ENCODE data around the gene RALY.
A peak's percentile ranks its signal among the peaks of the same experiment; 100 is the strongest.

Gene RALY

DNA sequence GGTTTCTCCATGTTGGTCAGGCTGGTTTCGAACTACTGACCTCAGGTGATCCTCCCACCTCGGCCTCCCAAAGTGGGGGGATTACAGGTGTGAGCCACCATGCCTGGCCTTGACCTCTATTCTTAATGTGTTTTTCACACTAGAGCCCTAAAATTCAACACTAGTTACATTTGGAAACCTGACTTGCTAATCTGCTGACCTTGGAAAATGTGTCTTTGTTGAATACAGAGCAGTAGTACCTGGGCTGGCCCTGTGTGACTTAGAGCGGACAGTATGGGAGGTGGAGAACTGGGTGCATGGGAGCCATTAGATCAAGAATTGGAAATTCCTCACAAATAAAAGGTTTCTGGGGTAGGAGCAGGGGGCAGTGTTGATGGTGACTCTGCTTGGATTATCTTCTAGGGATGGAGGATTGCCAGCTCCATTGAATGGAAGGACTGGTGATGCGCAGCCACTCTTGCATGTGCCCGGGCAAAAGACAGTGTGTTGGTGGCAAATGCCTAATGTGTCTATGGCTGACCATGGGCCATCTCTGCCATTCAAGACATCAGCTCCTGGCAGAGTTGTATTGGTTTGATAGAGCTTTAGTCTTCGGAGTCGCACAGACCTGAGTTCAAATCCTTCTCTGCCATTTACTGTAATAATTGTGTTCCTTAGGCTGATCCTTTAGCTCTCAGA, 53.4 kb downstream of the RALY start:
- DNase-seq (ENCODE audit: low read depth in 2 of 2), result no peak

DNA sequence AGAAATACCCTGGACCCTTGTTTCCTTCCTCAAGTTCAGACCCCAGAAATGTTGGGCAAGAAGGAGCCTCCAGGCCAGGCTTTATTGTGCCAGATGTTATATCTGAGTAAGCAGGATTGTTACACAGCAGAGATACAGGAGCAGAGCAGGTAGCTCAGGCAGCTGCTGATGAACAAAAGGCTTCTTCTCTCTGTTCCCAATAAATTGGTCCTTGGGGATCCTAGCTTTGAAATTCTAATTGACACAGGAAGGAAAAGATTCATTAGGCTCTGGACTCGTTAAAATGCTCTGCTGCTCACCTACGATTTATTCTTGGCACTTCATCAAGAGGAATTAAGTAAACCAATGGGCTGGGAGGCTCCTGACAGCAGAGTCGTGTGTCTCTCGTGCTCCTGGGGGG, 54.2 kb downstream of the RALY start:
- DNase-seq (ENCODE audit: low read depth in 2 of 2), result no peak

- DNase-seq (ENCODE audit: low read depth in 2 of 2), result no peak
Measured at GRCh38 chr20:34049389-34049788, 55.7 kb downstream of the RALY start.

GRCh38 chr20:34049897-34050695, 56.4 kb downstream of the RALY start:
- DNase-seq (ENCODE audit: low read depth in 2 of 2), result no peak

GRCh38 chr20:34052414-34052813, 58.7 kb downstream of the RALY start:
- DNase-seq (ENCODE audit: low read depth in 2 of 2), result no peak

- no peak for DNase-seq (ENCODE audit: low read depth in 2 of 2)
Measured at GRCh38 chr20:34055290-34055689, 61.6 kb downstream of the RALY start.

- no peak for DNase-seq (ENCODE audit: low read depth in 2 of 2)
Measured at GRCh38 chr20:34058831-34059230, 65.1 kb downstream of the RALY start.

DNA sequence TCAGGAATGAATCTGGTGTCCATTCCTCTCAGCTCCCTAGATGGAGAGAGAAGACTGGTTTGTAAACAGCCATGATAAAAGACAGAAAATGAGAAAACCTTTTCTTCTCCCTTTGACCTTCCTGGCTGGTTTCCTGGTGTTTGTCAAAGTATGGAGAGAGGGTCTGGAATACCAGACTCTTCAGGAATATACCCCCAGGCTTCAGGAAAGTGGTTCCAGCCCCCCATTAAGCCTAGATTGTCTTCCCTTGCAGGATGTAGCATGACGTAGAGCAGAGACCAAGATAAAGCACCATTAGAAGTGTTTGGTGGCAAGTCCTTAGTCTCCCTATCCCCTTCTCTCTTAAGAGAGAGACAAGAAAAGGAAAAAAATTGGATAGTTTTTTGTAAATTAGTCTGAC, 67.3 kb downstream of the RALY start:
- no peak for DNase-seq (ENCODE audit: low read depth in 2 of 2)

DNA sequence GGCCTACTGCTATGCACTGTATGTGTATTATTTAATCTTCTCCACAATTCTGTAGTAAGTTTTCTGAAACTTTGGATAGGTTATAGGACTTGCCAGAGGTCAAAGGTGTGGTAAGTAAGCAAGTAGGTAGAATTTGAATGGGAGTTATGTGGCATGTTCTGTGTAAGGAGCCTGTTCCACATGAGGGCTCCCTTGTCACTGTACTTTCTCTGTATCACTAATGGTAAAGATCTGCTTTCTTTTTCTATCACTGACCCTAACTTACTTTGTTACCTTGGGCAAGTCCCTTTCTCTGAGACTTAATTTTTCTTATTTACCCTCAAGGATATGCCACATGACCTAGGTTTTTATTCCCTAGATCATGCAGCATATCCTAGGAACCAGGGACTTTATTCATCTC, 68.0 kb downstream of the RALY start:
- no peak for DNase-seq (ENCODE audit: low read depth in 2 of 2)

DNA sequence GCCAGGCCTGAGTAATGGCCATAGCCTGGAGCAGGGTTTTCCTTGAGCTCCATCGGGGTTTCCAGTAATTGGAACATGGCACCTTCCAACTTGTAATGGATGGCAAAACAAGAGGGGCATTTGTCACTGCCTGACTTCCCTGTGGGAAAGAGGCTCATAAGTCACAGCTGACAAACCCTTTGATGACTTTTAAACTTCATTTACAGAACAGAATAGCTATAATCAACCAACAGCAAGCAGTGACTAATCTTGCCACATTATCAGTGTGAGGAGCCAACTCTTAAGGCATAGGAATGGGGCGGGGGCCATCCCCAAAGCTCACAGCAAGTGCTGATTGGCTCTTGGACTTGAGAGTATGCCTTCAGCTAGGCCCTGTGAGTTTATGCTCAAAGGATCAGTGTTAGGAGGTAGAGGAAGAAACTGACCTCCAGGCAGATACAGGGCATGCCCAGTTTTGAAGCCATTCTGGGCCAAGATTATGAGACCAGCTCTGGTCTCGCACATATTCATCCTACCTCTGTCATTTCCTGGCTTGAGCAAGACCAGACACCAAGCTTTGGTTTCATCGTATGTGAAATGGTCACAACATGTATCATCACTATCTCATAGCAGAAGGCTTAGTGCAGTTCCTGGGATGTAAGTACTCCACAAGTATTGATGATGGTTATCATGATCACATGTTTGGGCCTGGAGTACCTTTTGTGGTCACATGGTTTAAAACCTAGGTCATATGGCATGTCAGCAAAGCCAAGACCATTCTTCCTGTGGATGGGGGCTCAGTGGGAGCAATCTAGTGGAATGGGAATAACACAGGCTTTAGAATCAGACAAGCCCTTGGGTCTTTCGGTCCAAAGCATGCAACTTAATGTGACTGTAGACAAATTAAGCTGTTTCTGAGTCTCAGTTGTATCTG, 69.1 kb downstream of the RALY start:
- DNase-seq (ENCODE audit: low read depth in 2 of 2), result no peak

DNA sequence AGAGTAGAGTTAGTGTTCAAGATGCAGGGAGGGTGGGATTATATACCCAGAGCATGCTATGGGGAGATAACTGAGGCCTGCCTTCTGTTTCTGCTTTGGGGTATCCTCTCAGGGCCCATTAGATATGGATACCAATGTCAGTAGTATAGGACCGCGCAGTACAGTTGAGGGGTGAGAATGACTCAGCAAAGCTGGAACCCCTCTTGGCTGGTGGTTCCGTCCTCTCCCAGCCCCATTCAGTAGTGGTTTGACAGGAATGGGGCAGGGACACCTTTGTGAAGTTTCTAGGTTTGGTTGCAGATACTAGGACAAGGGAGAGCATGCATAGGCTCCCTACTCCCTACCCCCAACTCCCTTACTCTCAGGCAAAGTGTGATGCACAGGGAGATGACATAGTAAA, 70.6 kb downstream of the RALY start:
- DNase-seq (ENCODE audit: low read depth in 2 of 2), result no peak

- no peak for DNase-seq (ENCODE audit: low read depth in 2 of 2)
Measured at GRCh38 chr20:34065260-34065659, 71.5 kb downstream of the RALY start.

DNA sequence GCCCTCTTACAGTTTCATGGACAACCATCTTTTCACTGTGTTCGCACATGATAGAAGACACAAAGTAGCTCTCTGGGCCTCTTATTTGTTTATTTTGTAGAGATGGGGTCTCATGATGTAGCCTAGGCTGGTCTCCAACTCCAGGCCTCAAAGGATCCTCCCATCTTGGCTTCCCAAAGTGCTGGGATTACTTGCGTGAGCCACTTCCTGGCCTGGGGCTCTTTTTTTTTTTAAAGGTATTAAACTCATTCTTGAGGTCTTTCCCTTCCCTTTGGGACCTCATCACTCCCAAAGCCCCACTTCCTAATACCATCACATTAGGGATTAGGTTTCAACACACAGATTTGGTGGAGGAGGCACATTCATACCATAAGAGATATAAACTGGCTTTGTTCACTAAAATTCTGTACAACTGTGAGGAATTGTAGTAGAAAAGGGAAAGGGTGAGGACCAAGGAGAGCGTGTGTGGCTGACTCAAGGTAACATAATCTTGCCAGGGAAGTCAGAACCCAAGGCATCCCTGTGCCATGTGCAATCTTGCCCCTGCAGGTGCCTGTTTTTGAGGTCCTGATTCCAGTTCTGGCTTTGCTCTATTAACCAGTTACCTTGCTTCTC, 72.9 kb downstream of the RALY start:
- DNase-seq (ENCODE audit: low read depth in 2 of 2), result no peak

- DNase-seq (ENCODE audit: low read depth in 2 of 2), result no peak
Measured at GRCh38 chr20:34068001-34068400, 74.3 kb downstream of the RALY start.

DNA sequence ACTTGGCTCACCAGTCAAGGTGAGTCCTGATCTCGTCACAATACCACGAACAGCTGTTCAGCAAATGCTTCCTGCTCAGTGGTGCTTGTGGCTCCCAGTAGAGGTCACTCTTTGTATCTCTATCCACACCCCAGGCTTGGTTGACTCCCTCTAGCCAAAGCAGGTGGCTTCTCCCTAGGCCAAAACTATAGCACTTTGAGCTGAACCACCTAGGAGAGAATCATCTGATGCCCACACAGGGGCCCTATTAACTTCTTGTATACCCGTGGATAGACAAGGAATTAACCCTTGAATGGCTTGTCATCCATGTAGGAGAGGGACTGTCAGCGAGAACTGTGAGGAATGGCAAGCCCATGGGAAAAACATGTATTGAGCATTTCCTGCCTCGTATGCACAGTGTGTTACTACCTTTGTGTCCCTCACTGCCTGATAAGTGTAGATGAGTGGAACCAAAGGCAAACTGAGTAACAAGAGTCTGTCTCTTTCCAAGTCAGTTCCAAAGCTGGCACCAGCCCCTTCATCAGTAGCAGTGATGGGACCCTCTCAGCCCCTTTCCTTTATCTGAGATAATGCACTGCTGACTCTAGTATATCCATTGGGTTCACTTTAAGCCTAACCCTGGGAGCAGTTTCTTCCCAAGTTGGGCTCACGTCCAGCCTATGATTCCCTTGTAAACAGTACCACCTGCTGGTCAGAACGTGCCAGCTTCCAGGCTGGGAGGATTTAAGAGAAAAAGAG, 75.8 kb downstream of the RALY start:
- peak; percentile 20 to 28 for DNase-seq (ENCODE audit: low read depth in 2 of 2)

- no peak for DNase-seq (ENCODE audit: low read depth in 2 of 2)
Measured at GRCh38 chr20:34070079-34070439, 76.3 kb downstream of the RALY start.

DNA sequence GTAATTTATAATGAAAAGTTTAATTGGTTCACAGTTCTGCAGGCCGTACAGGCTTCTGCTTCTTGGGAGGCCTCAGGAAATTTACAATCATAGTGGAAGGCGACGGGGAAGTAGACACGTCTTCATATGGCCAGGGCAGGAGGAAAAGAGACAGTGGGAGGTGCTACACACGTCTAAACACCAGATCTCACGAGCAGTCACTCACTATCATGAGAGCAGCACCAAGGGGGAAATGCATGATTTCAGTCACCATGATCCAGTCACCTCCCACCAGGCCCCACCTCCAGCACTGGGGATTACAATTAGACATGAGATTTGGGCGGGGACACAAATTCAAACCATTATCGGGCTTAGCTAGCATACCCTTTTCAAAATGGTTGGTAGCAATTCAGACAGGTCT, 77.1 kb downstream of the RALY start:
- DNase-seq (ENCODE audit: low read depth in 2 of 2), result no peak

DNA sequence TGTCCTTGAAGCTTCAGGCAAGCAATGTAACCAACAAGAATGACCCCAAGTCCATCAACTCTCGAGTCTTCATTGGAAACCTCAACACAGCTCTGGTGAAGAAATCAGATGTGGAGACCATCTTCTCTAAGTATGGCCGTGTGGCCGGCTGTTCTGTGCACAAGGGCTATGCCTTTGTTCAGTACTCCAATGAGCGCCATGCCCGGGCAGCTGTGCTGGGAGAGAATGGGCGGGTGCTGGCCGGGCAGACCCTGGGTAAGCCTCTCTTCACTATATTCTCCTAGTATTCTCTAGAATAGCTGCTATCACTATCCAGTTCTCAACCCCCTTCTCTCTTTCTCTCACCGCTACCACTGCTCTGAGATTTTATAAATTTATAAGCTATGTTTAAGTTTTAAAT, 78.4 kb downstream of the RALY start:
- no peak for DNase-seq (ENCODE audit: low read depth in 2 of 2)

- DNase-seq (ENCODE audit: low read depth in 2 of 2), result no peak
Measured at GRCh38 chr20:34072778-34073177, 79.1 kb downstream of the RALY start.

GRCh38 chr20:34074101-34074760, 80.5 kb downstream of the RALY start:
- peak in 1 of 2 experiments; percentile 18 for DNase-seq (ENCODE audit: low read depth in 2 of 2)

DNA sequence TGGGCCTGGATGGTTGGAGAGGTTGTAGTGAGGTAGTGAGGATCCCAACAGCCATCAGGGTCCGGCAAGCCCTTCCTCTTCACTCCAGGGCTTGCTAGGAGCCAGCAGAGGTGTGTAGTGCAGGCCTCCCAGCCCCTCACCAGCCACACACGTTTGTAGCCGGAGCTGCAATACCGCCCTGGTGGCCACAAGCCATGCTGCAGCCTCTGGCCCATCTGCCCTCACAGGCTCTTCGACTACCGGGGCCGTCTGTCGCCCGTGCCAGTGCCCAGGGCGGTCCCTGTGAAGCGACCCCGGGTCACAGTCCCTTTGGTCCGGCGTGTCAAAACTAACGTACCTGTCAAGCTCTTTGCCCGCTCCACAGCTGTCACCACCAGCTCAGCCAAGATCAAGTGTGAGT, 81.9 kb downstream of the RALY start:
- no peak for DNase-seq (ENCODE audit: low read depth in 2 of 2)
